DND-41 (cell line): ENCODE results near the gene DCLRE1C.
"Not testable (repeated sequence)": the region's sequence is repeated elsewhere in the genome, so short reads cannot be mapped to it uniquely, and the experiment has no call there.

Source experiments
- ATAC-seq: fragments of 200-7000 bp; cut with Tn5 transposase; 3 replicates; pipeline ENCODE4 v1.9.1; 2021; ENCODE audit warnings: low read depth; ENCODE audit not compliant: insufficient read depth
- DNase-seq: peaks from one replicate; pipeline ENCODE4 v3.0.0-alpha.2; 2020
- H2AFZ ChIP-seq: 2 replicates; pipeline ENCODE4 v1.6.0; 2012; ENCODE audit warnings: low read depth, low read length
- H3K27ac ChIP-seq: 2 replicates; pipeline ENCODE4 v1.5.1; 2012; ENCODE audit warnings: low read length, inconsistent platforms
- H3K27me3 ChIP-seq: fragments of 200-600 bp; sonication (generic); 2 replicates; pipeline ENCODE4 v1.6.0; 2012; ENCODE audit warnings: low read length, mild to moderate bottlenecking, inconsistent platforms; ENCODE audit not compliant: insufficient read depth, poor library complexity
- H3K36me3 ChIP-seq: 2 replicates; pipeline ENCODE4 v1.5.1; 2012; ENCODE audit warnings: low read length, inconsistent platforms; ENCODE audit not compliant: insufficient read depth
- H3K4me1 ChIP-seq: 2 replicates; pipeline ENCODE4 v1.5.1; 2012; ENCODE audit warnings: mild to moderate bottlenecking, low read length; ENCODE audit not compliant: insufficient read depth
- H3K4me2 ChIP-seq: 2 replicates; pipeline ENCODE4 v1.6.0; 2012; ENCODE audit warnings: mild to moderate bottlenecking, moderate library complexity, low read length, inconsistent platforms; ENCODE audit not compliant: insufficient read depth
- H3K4me3 ChIP-seq, 2 experiments: fragments of 200-600 bp in 1 of 2; shearing (Covaris generic) in 1 of 2; 2 replicates each; pipeline ENCODE4 v1.5.1; 2012 to 2016; ENCODE audit warnings: inconsistent platforms in 2 of 2, low read length in 2 of 2, mild to moderate bottlenecking in 2 of 2, low read depth in 1 of 2, moderate library complexity in 1 of 2
- H3K79me2 ChIP-seq: 2 replicates; pipeline ENCODE4 v1.6.0; 2012; ENCODE audit warnings: low read length, inconsistent platforms; ENCODE audit not compliant: insufficient read depth
- H3K9ac ChIP-seq: 2 replicates; pipeline ENCODE4 v1.6.0; 2012; ENCODE audit warnings: low read depth, mild to moderate bottlenecking, inconsistent platforms, low read length, moderate library complexity
- H3K9me3 ChIP-seq: 2 replicates; pipeline ENCODE4 v1.5.1; 2012; ENCODE audit warnings: low read length, moderate library complexity, mild to moderate bottlenecking, inconsistent platforms; ENCODE audit not compliant: insufficient read depth, severe bottlenecking
- H4K20me1 ChIP-seq: 2 replicates; pipeline ENCODE4 v1.6.0; 2012; ENCODE audit warnings: low read length; ENCODE audit not compliant: insufficient read depth
- CTCF ChIP-seq: IDR thresholded peaks from 2 replicates; pipeline ENCODE4 v1.5.1; 2012; ENCODE audit warnings: borderline replicate concordance, low read length, moderate library complexity, mild to moderate bottlenecking; ENCODE audit not compliant: poor library complexity, severe bottlenecking; ENCODE audit errors: extremely low read depth
- EZH2 ChIP-seq: IDR thresholded peaks from 3 replicates; pipeline ENCODE4 v1.6.1; 2012; ENCODE audit warnings: borderline replicate concordance, low read depth, mild to moderate bottlenecking, moderate library complexity, low read length, inconsistent platforms; ENCODE audit not compliant: severe bottlenecking

Gene DCLRE1C

DNA sequence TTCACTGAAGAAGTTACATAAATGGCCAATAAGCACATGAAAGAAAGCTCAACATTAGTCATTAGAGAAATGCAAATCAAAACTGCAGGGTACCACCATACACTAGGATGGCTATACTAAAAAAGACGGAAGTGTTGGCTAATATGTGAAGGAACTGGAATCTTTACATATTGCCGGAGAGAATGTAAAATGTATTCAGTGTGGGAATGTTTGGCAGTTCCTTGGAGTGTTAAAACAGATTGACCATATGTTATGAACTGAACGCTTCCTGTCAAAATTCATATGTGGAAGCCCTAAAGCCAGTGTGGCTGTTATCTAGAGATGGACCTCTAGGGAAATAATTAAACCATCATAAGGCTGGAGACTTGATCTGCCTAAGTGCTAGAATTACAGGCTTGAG lies 42.1 kb downstream of the DCLRE1C start:
- ATAC-seq (no peak), DNase-seq (no peak)
- TF ChIP-seq CTCF = no peak
- no peak for TF ChIP-seq EZH2
- H3K27me3 ChIP-seq = no peaks in the 10 kb centered on the region
- peaks cover 92% of the 10 kb centered on the region for H3K36me3 ChIP-seq
- H3K4me3 ChIP-seq = no peak overlapping the region
- no peaks in the 10 kb centered on the region for H4K20me1 ChIP-seq
- H3K9ac ChIP-seq = no peak overlapping the region
- H3K79me2 ChIP-seq = peaks cover 8% of the 10 kb centered on the region
- peaks cover 9% of the 10 kb centered on the region for H3K9me3 ChIP-seq
- no peak overlapping the region for H3K4me2 ChIP-seq
- no peaks in the 10 kb centered on the region for H3K4me1 ChIP-seq
- no peak overlapping the region for H3K27ac ChIP-seq
- H2AFZ ChIP-seq = no peak overlapping the region

GRCh38 chr10:14910953-14911352 lies 42.9 kb downstream of the DCLRE1C start:
- no peak for ATAC-seq
- Histone ChIP-seq H2AFZ (no peak overlapping the region), H3K4me1 (no peaks in the 10 kb centered on the region), H3K27me3 (no peaks in the 10 kb centered on the region), H3K27ac (no peak overlapping the region), H3K4me3 (no peak overlapping the region), H3K9me3 (peaks cover 8% of the 10 kb centered on the region), H4K20me1 (no peaks in the 10 kb centered on the region), H3K4me2 (no peak overlapping the region), H3K9ac (no peak overlapping the region), H3K79me2 (peaks cover 8% of the 10 kb centered on the region), H3K36me3 (peaks cover 92% of the 10 kb centered on the region)
- TF ChIP-seq CTCF (no peak), EZH2 (no peak)
- no peak for DNase-seq

DNA sequence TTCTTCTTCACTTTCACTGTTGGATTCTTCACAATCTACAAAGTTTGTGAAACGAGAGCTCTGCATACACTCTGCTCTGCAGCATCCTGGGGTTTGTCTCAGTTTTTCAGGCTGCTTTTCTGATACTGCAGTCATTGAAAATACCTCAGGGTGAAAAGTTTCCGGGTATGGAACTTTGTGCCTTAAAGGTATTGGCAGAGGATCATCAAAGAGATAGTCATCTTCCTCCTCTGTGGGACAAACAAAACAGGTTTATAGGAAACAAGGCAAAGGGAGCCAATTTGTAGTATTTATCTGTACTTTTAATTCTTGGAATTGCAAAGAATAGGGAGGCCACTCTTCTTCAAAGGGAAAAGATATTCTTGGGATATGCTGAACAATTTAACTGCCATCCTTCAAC lies 44.8 kb downstream of the DCLRE1C start:
- no peak for ATAC-seq
- no peak overlapping the region for H3K4me3 ChIP-seq

DNA sequence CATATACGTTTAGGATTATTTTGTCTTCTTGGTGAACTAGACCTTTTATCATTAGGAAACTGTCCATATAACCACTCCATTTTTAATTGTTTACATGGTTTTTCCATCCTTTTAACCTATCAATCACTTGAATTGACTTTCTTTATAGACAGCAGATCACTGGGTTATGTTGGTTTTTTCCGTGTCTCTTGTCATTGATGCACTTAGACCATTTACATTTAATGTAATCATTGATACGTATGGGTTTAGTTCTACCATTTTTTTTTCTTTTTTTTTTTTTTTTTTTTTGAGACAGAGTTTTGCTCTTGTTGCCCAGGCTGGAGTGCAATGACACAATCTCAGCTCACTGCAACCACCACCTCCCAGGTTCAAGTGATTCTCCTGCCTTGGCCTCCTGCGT lies 46.3 kb downstream of the DCLRE1C start:
- H3K79me2 ChIP-seq, H3K27me3 ChIP-seq, DNase-seq, H3K4me2 ChIP-seq, H3K27ac ChIP-seq, H4K20me1 ChIP-seq, H3K9ac ChIP-seq, H3K4me3 ChIP-seq, H3K9me3 ChIP-seq, ATAC-seq, H2AFZ ChIP-seq, H3K4me1 ChIP-seq: not testable (repeated sequence)
- H3K36me3 ChIP-seq = peaks cover 94% of the 10 kb centered on the region

More for the DNA sequence above, 44.8 kb downstream of the DCLRE1C start:
- no peaks in the 10 kb centered on the region for H3K4me1 ChIP-seq
- no peak overlapping the region for H3K9ac ChIP-seq
- H3K27ac ChIP-seq = no peak overlapping the region
- H4K20me1 ChIP-seq = no peaks in the 10 kb centered on the region
- DNase-seq = no peak
- H3K9me3 ChIP-seq = peaks cover 8% of the 10 kb centered on the region
- no peak overlapping the region for H3K4me2 ChIP-seq
- no peak overlapping the region for H2AFZ ChIP-seq
- peaks cover 95% of the 10 kb centered on the region for H3K36me3 ChIP-seq
- no peaks in the 10 kb centered on the region for H3K27me3 ChIP-seq
- peaks cover 8% of the 10 kb centered on the region for H3K79me2 ChIP-seq
- no peak for TF ChIP-seq EZH2
- TF ChIP-seq CTCF = no peak
